ENCODE results near the gene F8A3. TPM values are rescaled to one million over a fixed set of nuclear protein-coding genes. Genes with fewer than 3 reads are reported as not detected.
"Not testable (repeated sequence)": the region's sequence is repeated elsewhere in the genome, so short reads cannot be mapped to it uniquely, and the experiment has no call there.

The F8A3 gene
- polyA plus RNA-seq (2013, experiment 1 of 2; ENCODE audit: insufficient read length), result 5.2 TPM
- polyA plus RNA-seq (2013, experiment 2 of 2; ENCODE audit: insufficient read length), result 6.5 TPM

- not testable (repeated sequence) for DNase-seq
These were observed at the start of gene F8A3 for GRCh38 chrX:155458471-155458870. Gene F8A3 (minus strand): TSS chrX:155458620. CDS start chrX:155458600, 20 bp downstream.

- no peak for DNase-seq
These were observed 46.9 kb upstream of the F8A3 start for GRCh38 chrX:155505296-155505695.

GRCh38 chrX:155495134-155495533 is 36.7 kb upstream of the F8A3 start:
- not testable (repeated sequence) for DNase-seq

GRCh38 chrX:155491421-155491820 is 33.0 kb upstream of the F8A3 start:
- not testable (repeated sequence) for DNase-seq

- not testable (repeated sequence) for DNase-seq
These were observed 18.7 kb upstream of the F8A3 start for GRCh38 chrX:155477136-155477535.

GRCh38 chrX:155466269-155466938 is 8.0 kb upstream of the F8A3 start:
- DNase-seq, result not testable (repeated sequence)

GRCh38 chrX:155460501-155460900 is 2.1 kb upstream of the F8A3 start:
- DNase-seq, result not testable (repeated sequence)

- not testable (repeated sequence) for DNase-seq
These were observed 516 bp downstream of the F8A3 start for GRCh38 chrX:155457761-155458447.

- DNase-seq, result no peak
These were observed 17.3 kb downstream of the F8A3 start for GRCh38 chrX:155441097-155441496.

- DNase-seq, result no peak
These were observed 22.7 kb downstream of the F8A3 start for GRCh38 chrX:155435744-155436112.

- no peak for DNase-seq
These were observed 23.3 kb downstream of the F8A3 start for GRCh38 chrX:155434906-155435743.

- no peak for DNase-seq
These were observed 40.7 kb downstream of the F8A3 start for GRCh38 chrX:155417769-155418168.

Data from fibroblast of skin of abdomen (primary cell).